Fibroblast of upper back skin (primary cell): ENCODE data around the gene CARD11.
A peak's percentile ranks its signal among the peaks of the same experiment; 100 is the strongest.
"Not testable (repeated sequence)": the region's sequence is repeated elsewhere in the genome, so short reads cannot be mapped to it uniquely, and the experiment has no call there.

ENCODE experiments used
- DNase-seq: peaks from one replicate; pipeline ENCODE4 v3.0.0-alpha.2; 2013

The CARD11 gene

GRCh38 chr7:2959828-2960599, 83.7 kb downstream of the CARD11 start:
- no peak for DNase-seq

DNA sequence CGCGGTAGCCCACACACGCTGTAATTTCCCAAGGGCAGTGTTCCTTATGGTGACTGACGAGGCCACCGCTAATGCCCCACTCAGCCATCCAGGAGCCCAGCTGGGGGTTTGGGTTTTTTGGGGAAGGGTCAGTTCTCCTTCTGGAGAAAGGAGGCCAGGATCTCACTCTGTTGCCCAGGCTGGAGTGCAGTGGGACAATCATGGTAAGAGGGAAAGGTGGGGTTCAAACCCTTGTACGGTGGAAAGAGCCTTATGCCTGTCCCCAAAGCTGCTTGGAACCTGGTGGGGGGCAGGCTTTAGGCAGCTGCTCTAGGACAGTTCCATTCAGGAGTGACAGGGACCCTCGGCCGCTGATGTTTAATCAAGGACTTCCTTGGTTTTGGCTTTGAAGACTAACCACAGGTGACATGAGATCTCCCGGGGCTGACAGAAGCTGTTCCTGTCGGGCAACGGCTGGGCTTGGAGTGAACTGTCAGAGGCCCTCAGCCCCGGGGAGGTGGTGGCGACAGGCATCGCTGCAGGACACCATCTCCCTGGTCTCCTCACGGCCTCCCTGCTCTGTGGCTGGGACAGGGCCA, 84.5 kb downstream of the CARD11 start:
- no peak for DNase-seq

GRCh38 chr7:2958416-2959102, 85.1 kb downstream of the CARD11 start:
- DNase-seq = no peak

GRCh38 chr7:2957369-2957727, 86.3 kb downstream of the CARD11 start:
- DNase-seq = not testable (repeated sequence)

DNA sequence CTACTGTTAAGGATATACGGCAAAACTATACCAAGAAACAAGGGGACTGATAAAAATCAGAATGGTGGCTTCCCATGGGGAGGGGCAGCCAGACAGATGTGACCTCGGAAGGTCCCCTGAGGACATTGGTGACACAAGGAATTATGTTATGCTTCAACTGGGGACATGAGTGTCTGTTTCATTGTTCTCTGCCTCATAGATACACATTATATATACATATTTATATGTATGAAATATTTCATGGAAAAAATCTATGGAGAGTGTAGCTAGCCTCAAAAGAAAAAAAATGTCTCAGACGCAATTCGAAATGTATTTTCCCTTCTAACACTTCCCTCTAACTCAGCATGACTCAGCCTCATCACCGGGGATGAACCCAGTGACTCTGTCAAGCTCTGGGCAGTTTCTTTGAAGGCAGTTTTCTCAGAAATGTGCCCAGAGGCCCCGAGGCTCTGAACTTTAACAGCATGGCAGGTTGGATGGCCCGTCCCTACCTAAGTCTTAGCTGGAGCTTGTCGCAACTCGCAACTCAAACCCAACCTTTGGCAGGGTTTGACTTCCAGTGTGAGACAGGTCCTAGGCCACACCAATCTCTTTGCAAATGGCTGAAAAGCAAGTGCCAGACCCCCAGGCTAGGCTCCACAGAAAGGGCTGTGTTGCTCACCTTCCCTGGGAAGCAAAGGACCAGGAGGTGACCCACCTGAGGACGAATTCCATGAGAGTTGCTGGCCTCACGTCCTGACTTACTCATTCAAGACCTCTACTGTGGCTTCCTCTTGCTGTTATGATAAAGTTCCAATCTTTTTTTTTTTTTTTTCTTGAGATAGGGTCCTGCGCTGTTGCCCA, 86.9 kb downstream of the CARD11 start:
- DNase-seq = peak; percentile 53

DNA sequence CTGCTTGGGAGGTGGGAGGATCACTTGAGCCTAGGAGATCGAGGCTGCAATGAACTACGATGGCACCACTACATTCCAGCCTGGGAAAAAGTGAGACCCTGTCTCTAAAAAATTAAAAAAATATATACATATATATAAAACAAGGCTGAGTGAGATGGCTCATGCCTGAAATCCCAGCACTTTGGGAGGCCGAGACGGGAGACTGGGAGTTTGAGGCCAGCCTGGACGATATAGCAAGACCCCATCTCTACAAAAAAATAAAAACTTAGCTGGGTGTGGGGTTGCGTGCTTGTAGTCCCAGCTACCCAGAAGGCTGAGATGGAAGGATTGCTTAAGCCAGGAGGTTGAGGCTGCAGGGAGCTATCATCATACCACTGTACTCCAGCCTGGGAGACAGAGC, 87.6 kb downstream of the CARD11 start:
- DNase-seq = no peak

- no peak for DNase-seq
Measured at GRCh38 chr7:2955269-2955668, 88.4 kb downstream of the CARD11 start.

DNA sequence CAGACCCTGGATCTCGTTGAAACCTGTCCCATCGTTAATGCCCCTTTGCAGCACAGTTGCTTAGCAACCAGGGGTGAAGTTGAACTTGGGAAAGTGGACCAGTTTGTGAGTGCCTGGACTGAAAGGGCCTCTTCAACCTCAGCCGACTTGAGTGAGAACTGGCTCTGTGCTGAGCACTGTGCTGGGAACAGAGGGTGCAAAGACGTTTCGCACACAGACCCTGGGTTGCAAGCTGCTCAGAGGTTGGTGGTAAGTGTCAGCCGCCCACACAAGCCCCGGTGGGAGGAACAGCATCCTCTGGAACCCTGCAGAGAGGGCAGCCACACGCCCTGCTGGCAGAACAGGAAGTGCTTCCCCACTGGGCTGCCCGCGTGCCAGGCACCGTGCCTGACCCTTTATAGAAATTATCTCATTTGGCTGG, 89.2 kb downstream of the CARD11 start:
- DNase-seq = no peak

- DNase-seq = no peak
Measured at GRCh38 chr7:2953588-2954407, 89.9 kb downstream of the CARD11 start.

DNA sequence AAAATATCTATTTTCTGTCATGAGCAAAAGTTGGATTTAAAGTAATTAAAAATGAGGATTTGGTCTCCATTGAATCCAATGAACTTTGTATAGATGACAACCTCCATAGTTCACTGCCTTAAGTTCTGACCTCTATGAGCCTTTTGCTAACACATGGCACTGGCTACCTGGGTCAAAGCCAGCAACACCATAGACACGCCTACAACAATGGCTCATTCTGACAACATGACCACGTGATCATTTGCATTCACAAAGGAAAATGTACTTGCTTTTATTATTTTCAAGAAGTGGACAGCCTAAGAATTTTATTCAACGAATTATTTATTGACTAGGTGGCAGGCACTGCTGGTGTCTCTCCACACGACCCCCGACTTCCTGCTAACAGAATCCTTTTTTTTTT, 90.6 kb downstream of the CARD11 start:
- DNase-seq = no peak

DNA sequence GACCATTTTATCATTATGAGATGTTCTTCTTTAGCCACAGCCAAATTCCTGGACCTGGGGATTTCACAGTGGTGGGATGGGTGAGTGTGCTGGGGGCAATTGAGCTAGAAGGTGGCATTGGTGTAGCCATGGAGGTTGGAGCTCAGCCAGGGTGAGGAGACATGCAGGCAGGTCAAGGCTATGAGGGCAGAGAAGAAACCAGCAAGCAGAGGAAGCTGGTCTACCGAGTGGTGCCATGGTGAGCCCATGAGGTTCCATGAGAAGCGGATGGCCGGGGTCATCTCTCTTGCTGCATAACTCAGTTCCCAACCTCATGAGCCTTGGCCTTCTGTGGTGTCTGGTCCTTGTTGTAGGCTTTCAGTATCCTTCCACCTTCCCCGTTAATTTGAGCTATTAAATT, 91.4 kb downstream of the CARD11 start:
- DNase-seq = no peak

DNA sequence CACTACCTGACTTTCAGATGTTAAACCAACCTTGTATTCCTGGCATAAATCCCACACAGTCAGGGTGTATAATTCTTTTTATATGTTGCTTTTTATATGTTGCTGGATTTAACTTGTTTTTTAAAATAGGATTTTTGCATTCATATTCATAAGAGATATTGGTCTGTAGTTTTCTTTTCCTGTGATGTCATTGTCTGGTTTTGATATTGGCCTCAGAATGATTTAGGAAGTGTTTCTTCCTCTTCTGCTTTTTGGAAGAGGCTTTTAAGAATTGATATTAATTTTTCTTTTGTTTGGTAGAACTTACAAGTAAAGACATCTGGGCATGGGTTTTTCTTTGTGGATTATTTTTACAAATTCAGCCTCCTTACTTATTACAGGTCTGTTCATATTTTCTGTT, 93.1 kb downstream of the CARD11 start:
- DNase-seq = no peak

GRCh38 chr7:2948749-2949148, 94.9 kb downstream of the CARD11 start:
- no peak for DNase-seq

- DNase-seq = no peak
Measured at GRCh38 chr7:2947058-2947780, 96.4 kb downstream of the CARD11 start.

DNA sequence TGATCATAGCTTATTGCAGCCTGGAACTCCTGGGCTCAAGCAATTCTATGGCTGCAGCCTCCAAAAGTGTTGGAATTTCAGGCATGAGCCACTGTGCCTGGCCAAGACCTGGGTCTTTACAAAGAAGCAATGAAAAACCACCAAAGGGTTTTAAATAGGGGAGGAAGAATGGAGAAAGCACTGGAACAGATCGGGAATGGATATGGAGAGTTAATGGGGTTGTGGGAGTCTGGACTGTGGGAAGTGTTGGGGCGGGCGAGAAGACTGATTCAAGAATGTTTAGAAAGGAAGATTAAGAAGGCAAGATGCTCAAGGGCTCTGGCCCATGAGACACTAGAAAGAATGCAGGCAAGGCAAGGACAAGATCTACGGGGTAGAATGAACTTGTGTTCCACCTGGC, 98.5 kb downstream of the CARD11 start:
- DNase-seq = no peak

DNA sequence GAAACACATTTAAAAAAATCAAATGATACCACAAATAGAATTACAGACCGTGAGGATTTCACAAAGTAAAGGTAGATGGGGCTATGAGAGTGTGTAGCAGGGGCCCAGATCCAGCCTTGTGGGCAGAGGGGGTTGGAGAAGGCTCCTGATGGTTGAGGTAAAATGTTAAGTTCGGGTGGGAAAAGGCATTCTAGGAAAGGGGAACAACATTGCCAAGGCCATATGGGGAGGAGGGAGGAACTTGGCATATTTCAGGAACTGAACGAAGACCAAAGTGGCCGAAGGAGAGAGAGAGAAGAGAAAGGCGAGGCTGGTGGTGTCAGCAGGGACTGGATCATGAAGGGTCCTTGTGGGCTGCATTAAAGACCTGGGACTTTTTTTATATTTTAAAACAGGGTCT, 98.9 kb downstream of the CARD11 start:
- no peak for DNase-seq

DNA sequence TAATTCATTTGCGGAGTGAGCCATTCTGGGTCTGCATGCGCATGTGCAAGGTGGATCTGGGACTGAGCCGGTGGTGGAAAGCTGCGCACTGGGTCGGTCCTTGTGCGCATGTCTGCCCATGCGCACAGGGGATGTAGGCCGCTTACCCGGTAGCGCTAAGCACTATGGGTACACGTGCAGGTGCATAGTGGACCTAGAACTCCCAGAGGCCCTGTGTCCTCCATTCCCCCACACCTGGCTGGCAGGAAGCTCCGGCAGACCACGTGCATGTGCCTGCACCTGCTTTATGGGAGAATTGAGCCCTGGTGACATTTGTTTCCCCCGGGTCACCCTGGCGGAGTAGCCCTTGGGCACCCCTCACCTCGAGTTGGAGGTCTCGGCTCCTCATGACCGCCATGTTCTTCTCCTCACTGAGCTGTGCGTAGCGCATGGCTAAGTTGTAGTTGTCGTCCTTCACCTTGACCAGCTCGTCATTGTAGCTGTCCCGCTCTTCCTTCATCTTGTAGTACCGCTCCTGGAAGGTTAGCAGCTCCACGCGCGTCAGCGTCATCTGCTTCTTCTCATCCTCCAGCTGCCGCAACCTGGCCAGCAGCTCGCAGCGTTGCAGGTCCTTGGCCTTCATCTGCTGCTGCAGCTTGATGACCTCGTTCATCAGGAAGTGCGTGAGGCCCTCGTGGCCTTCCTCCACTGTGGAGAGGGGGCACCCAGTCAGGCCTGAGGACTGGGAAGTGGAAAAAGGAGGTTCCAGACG, 99.6 kb downstream of the CARD11 start:
- DNase-seq = no peak

DNA sequence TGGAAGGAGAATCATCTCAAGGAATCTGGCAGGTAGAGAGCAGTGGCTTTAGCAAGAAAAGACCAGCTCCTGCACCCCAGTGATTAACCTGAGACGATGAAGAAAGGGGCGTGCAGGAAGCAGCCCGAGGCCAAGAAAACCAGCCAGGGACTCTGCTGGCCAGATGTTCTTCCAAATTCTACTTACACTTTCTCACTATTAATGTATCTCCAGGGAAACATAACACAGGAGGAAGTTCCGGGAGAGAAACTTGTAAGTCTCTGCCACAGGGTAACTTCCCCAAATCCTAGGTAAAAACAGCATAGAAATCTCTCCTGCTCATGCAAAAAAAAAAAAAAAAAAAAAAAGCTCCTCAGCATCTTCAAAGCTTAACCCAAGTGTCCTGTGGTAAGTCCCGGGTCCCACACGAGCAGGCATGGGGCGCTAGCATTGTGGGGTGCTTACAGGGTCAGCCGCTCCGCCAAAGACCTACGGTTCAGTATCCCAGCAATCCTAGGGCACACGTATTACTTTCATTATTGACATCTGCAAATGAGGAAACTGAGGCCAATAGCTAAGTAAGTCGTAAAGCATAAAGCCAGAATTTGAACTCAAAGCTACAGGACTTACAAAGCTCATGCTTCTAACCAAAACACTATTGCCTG, 102.3 kb downstream of the CARD11 start:
- DNase-seq = no peak

DNA sequence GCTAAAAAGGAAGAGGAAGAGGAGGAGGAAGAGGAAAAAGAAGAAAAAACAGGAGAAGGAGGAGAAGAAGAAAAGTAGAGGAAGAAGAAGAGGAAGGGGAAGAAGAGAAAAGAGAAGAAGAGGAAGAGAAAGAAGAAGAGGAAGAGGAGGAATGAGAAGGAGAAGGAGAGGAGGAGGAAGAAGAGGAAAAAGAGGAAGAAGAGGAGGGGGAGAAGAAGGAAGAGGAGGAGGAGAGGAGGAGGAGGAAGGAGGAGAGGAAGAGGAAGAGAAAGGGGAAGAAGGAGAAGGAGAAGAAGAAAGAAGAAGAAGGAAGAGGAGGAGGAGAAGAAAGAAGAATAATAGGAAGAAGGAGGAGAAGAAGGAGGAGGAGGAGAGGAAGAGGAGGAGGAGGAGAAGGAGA, 103.2 kb downstream of the CARD11 start:
- DNase-seq = no peak

DNA sequence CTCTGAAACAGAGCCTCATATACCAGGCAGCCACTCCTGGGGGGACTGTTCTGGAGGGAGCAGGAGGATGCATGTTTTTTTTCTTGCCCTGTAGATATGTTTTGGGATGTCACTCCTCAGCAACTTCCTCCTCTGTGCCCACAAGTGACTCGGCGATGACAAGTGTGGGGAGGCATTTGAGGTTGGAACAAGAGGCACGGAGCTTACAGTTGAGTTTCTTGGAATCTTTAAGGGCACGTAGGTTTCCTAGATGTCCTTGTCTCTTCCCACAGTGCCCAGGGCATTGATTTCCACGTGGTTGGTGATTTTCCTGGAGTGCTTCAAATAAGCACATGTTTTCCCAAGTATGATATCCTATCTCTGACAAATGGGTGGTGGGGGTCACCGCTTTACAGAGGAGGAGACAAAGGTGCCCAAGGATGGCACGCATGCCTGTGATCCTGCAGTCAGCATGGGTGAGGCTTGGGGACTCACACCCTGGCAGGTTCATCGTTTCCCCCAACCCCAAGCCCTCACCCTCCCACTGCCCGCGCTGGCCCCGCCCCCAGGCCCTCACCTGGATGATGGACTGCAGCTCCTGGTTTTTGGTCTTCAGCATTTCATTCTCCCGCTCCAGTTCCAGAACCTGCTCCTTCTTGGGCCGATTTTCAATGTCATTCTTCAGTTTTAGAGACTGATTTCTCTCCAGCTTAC, 104.3 kb downstream of the CARD11 start:
- DNase-seq = no peak
